KOPT-K1 (cell line): ENCODE results near the gene CD1D.
A peak's percentile ranks its signal among the peaks of the same experiment; 100 is the strongest.

Experiments used
- H3K27ac ChIP-seq: fragments of 200-600 bp; sonication (generic); 2 replicates; pipeline ENCODE4 v1.5.1; 2016; ENCODE audit warnings: antibody characterized with exemption, mild to moderate bottlenecking, low read depth, low read length; ENCODE audit not compliant: poor library complexity, severe bottlenecking
- H3K36me3 ChIP-seq: fragments of 200-600 bp; sonication (generic); 2 replicates; pipeline ENCODE4 v1.5.1; 2017; ENCODE audit warnings: antibody characterized with exemption, mild to moderate bottlenecking, low read length, moderate library complexity; ENCODE audit not compliant: insufficient read depth
- H3K9me3 ChIP-seq: fragments of 200-600 bp; sonication (generic); 2 replicates; pipeline ENCODE4 v1.5.1; 2017; ENCODE audit warnings: antibody characterized with exemption, low read length, mild to moderate bottlenecking; ENCODE audit not compliant: insufficient read depth, poor library complexity, severe bottlenecking

The CD1D gene

DNA sequence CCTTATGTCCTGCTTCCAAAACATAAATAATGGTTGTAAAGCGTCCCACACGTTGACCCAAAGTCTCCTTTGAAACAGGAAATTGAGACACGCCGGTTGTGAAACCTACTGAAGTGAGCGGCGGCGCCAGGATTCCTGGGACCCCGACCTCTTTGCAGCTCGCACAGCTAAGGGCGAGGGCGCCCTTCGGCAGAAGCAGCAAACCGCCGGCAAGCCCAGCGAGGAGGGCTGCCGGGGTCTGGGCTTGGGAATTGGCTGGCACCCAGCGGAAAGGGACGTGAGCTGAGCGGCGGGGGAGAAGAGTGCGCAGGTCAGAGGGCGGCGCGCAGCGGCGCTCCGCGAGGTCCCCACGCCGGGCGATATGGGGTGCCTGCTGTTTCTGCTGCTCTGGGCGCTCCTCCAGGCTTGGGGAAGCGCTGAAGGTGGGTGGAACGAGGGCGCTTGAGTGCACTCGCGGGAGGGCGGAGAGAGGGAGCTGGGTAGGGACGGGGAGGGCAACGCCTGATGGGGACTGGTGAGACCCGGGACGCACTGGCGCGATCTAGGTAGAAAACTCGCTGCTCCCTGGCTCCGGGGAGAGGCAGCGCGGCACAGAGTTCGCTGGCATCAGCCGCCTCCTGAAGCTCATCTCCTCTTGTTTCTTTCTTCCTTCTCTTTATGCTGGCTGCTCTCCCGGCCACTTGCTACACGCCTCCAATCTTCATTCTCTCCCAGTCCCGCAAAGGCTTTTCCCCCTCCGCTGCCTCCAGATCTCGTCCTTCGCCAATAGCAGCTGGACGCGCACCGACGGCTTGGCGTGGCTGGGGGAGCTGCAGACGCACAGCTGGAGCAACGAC is at the start of gene CD1D:
Gene CD1D (plus strand): TSS at position 155 of the 836 bp plus-strand sequence. CDS start 207 bp downstream, at position 362.
- Histone ChIP-seq H3K36me3 (no peaks in the 10 kb centered on the region), H3K27ac (peak within 1 kb of the TSS; percentile 66), H3K9me3 (no peaks in the 10 kb centered on the region)

DNA sequence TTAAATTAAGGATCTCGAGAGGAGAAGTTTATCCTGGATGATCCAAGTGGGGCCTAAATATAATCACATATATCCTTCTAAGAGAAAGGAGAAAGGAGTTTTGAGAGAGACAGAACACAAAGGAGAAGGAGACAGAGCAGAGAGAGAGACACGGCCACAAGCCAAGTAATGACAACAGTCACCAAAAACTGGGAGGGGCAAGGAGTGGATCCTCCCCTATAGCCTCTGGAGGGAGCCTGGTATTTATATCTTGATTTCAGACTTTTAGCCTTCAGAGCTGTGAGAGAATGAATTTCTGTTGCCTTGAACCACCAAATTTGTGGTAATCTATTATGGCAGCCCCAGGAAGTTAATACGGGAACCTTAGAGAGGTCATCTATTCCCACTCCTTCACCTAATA is 49.5 kb upstream of the CD1D start:
- no peak overlapping the region for H3K27ac ChIP-seq
- H3K9me3 ChIP-seq = no peaks in the 10 kb centered on the region
- no peaks in the 10 kb centered on the region for H3K36me3 ChIP-seq

- no peak overlapping the region for H3K27ac ChIP-seq
- no peaks in the 10 kb centered on the region for H3K9me3 ChIP-seq
- H3K36me3 ChIP-seq = no peaks in the 10 kb centered on the region
These were observed 39.9 kb upstream of the CD1D start for GRCh38 chr1:158140764-158141192.

- Histone ChIP-seq H3K9me3 (no peaks in the 10 kb centered on the region), H3K27ac (no peak overlapping the region)
These were observed 35.4 kb upstream of the CD1D start for GRCh38 chr1:158145173-158145719.

GRCh38 chr1:158146165-158146564 is 34.5 kb upstream of the CD1D start:
- no peak overlapping the region for H3K27ac ChIP-seq
- no peaks in the 10 kb centered on the region for H3K36me3 ChIP-seq
- no peaks in the 10 kb centered on the region for H3K9me3 ChIP-seq

More at GRCh38 chr1:158145173-158145719, 35.4 kb upstream of the CD1D start:
- H3K36me3 ChIP-seq = no peaks in the 10 kb centered on the region

DNA sequence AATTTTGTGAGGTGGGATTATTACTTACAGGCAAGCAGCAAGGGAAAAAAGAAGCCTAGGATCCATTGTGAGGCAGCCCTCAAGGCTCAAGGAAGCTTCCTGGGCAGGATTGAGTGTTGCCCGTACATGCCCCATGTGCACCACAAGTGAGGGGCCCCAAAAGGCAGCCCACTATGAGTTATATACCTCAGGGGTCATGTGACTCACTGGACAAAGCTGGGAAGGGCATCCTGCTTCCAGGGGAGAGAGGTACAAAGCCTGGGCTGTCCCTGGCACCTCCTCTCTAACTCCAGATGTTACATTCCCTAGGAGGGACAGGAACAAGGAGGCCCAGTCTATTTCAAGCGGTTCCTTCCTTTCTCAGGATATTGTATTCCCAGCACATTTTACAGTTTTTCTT is 34.0 kb upstream of the CD1D start:
- no peaks in the 10 kb centered on the region for H3K36me3 ChIP-seq
- H3K27ac ChIP-seq = no peak overlapping the region
- H3K9me3 ChIP-seq = no peaks in the 10 kb centered on the region

DNA sequence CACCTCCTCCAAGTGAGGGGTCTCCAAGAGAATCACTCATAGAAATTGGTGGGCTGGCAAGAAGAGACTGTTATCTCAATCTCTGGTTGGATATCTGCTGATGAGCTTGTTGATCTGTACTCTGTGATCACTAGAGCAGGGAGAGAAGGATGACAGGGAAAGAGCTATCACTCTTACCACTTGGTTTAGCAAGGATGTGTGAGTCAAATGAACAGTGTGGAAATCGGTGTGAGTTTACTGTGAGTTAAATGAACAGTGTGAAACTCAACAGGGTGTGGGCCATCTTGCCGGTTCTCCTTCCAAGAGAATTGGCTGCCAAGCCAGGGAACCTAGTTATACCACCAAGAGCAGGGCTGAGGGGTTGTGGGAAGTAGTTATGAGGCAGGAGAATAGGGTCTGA is 33.3 kb upstream of the CD1D start:
- no peaks in the 10 kb centered on the region for H3K36me3 ChIP-seq
- no peaks in the 10 kb centered on the region for H3K9me3 ChIP-seq
- no peak overlapping the region for H3K27ac ChIP-seq

DNA sequence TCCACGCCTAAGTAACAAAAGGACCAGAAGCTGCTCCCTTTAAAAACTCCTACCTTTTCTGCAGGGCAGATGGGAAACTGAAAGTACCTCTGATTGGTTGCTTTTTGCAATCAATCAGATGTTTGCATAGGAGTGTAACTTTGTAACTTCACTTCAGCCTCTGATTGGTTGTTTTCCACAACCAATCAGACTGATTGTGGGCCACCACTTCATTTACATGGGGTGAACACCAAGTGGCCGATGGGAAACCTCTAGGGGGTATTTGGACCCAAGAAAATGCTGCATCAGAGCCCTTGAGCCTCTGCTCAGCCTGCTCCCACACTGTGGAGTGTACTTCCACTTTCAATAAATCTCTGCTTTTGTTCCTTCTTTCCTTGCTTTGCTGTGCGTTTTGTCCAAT is 32.8 kb upstream of the CD1D start:
- Histone ChIP-seq H3K9me3 (no peaks in the 10 kb centered on the region), H3K27ac (no peak overlapping the region), H3K36me3 (no peaks in the 10 kb centered on the region)

GRCh38 chr1:158148468-158148867 is 32.2 kb upstream of the CD1D start:
- no peaks in the 10 kb centered on the region for H3K36me3 ChIP-seq
- peak overlapping the region; percentile 68 for H3K27ac ChIP-seq
- H3K9me3 ChIP-seq = no peaks in the 10 kb centered on the region

DNA sequence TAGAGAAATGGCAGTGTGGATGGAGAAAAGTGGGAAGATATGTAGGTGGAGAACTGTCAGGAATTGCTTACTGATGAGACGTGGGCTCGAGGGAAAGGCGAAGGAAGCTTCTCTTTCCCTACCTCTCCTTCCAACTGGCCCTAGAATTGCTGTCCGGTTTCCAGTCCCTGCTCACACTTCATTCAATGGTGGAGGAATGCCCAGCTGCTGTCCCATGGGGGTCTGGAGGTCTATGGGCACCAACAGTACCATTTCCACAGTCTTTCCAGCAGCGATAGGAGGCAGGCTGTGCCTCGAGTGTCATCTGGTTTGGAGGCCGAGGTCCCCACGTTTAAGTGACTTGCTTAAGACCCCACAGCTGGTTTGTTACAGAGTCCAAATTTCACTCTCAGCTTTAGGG is 31.5 kb upstream of the CD1D start:
- peak overlapping the region; percentile 68 for H3K27ac ChIP-seq
- H3K9me3 ChIP-seq = no peaks in the 10 kb centered on the region
- H3K36me3 ChIP-seq = no peaks in the 10 kb centered on the region

- Histone ChIP-seq H3K36me3 (no peaks in the 10 kb centered on the region), H3K9me3 (no peaks in the 10 kb centered on the region), H3K27ac (peak overlapping the region; percentile 68)
These were observed 31.0 kb upstream of the CD1D start for GRCh38 chr1:158149577-158150269.

GRCh38 chr1:158150523-158150922 is 30.2 kb upstream of the CD1D start:
- H3K9me3 ChIP-seq = no peaks in the 10 kb centered on the region
- peak overlapping the region; percentile 68 for H3K27ac ChIP-seq
- no peaks in the 10 kb centered on the region for H3K36me3 ChIP-seq

GRCh38 chr1:158153179-158153578 is 27.5 kb upstream of the CD1D start:
- no peaks in the 10 kb centered on the region for H3K36me3 ChIP-seq
- no peak overlapping the region for H3K27ac ChIP-seq
- H3K9me3 ChIP-seq = no peaks in the 10 kb centered on the region

DNA sequence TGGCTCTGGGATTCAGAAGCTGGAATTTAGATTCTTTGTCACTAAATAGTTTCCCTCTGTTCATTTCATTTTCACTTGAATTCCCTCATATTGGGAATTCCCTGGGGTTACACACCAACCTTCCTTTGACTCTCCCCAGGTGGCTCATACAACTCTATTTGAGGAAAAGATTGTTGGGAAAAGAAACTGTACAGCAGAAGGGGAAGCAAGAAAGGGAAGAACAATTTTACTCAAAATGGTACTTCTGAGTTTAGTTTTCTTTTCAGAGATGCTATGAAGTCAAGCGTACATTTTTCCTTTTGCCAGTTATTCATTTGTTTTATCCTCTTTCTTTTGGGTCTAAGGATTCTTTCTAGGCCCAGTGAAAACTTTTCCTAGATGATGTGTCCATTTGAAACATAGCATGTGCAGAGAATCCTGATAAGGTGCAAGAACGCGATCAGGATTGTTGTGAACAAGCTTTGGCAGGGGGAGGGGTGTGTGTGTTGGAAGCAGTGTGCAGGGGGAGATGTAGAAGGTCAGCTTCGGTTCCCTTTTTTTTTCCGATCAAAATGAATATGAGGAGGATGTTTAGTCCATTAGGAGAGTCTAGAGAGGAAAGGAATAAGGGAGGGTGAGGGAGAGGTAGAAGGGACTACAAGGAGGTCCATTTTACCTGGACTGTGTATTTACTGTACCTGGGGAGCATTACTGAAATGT is 26.8 kb upstream of the CD1D start:
- Histone ChIP-seq H3K27ac (no peak overlapping the region), H3K9me3 (no peaks in the 10 kb centered on the region), H3K36me3 (no peaks in the 10 kb centered on the region)

- no peak overlapping the region for H3K27ac ChIP-seq
- H3K9me3 ChIP-seq = no peaks in the 10 kb centered on the region
- H3K36me3 ChIP-seq = no peaks in the 10 kb centered on the region
These were observed 26.2 kb upstream of the CD1D start for GRCh38 chr1:158154501-158154900.
